Left ventricle myocardium inferior (tissue), 1 donor: ENCODE data around the gene NLRP4. TPM values are rescaled to one million over a fixed set of nuclear protein-coding genes. Genes with fewer than 3 reads are reported as not detected.

Experiments used
- DNase-seq: peaks from one replicate; pipeline ENCODE4 v3.0.0-alpha.2; 2020
- H3K27ac ChIP-seq: fragments of 200-600 bp; replicated peaks from 2 replicates; pipeline ENCODE4 v1.8.0; 2021
- H3K27me3 ChIP-seq: fragments of 200-600 bp; 2 replicates; pipeline ENCODE4 v1.8.0; 2021; ENCODE audit warnings: low read depth
- H3K36me3 ChIP-seq: fragments of 200-600 bp; 2 replicates; pipeline ENCODE4 v1.8.0; 2021
- H3K4me1 ChIP-seq: fragments of 200-600 bp; 2 replicates; pipeline ENCODE4 v1.8.0; 2021
- H3K4me3 ChIP-seq: fragments of 200-600 bp; 2 replicates; pipeline ENCODE4 v1.8.0; 2021; ENCODE audit warnings: mild to moderate bottlenecking, moderate library complexity
- H3K9me3 ChIP-seq: fragments of 200-600 bp; replicated peaks from 2 replicates; pipeline ENCODE4 v1.8.0; 2021
- intact Hi-C: fragments of 100-400 bp; cut with micrococcal nuclease; formaldehyde crosslinking; loops from one replicate; pipeline ENCODE4 v1.11.0; 2022
- total RNA-seq: library from RNA; stranded (reverse); fragmentation: NEBNext Ultra II Directional; extraction: Animal tissue kit (Norgen Biotek cat#: 25700); gene quantifications from one replicate; pipeline ENCODE4 v1.2.1, GENCODE V29; 2021
- TF ChIP-seq, protein P1 (sequence below): fragments of 200-600 bp; IDR thresholded peaks from 2 replicates; pipeline ENCODE4 v1.8.0; 2021; ENCODE audit warnings: antibody characterized with exemption, mild to moderate bottlenecking, borderline replicate concordance
- donor health status: DM: no; HTN: yes; CAD: no; lungs with severe emphysema.

The NLRP4 gene
- total RNA-seq, 1 donor from 2014 or later, result not detected

DNA sequence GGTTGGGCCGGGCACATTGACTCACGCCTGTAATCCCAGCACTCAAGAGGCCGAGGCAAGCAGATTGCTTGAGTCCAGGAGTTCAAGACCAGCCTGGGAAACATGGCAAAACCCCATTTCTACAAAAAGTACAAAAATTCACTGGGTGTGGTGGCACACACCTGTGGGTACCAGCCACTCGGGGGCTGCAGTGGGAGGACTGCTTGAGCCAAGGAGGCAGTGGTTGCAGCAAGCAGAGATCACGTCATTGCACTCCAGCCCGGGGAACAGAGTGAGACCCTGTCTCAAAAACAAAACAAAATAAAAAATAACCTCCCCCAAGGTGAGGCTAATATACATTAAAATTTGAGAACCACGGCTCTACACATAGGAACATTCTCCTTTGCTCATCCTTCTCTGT lies 70.9 kb downstream of the NLRP4 start:
- intact Hi-C loops, result no loop called here
- Histone ChIP-seq H3K36me3 (no peaks in the 10 kb centered on the region), H3K4me1 (no peaks in the 10 kb centered on the region), H3K27me3 (peaks cover 30% of the 10 kb centered on the region), H3K27ac (no peak overlapping the region), H3K9me3 (peaks cover 23% of the 10 kb centered on the region), H3K4me3 (no peak overlapping the region)
- DNase-seq, result no peak
- TF ChIP-seq, protein P1, sequence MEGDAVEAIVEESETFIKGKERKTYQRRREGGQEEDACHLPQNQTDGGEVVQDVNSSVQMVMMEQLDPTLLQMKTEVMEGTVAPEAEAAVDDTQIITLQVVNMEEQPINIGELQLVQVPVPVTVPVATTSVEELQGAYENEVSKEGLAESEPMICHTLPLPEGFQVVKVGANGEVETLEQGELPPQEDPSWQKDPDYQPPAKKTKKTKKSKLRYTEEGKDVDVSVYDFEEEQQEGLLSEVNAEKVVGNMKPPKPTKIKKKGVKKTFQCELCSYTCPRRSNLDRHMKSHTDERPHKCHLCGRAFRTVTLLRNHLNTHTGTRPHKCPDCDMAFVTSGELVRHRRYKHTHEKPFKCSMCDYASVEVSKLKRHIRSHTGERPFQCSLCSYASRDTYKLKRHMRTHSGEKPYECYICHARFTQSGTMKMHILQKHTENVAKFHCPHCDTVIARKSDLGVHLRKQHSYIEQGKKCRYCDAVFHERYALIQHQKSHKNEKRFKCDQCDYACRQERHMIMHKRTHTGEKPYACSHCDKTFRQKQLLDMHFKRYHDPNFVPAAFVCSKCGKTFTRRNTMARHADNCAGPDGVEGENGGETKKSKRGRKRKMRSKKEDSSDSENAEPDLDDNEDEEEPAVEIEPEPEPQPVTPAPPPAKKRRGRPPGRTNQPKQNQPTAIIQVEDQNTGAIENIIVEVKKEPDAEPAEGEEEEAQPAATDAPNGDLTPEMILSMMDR, result no peak

DNA sequence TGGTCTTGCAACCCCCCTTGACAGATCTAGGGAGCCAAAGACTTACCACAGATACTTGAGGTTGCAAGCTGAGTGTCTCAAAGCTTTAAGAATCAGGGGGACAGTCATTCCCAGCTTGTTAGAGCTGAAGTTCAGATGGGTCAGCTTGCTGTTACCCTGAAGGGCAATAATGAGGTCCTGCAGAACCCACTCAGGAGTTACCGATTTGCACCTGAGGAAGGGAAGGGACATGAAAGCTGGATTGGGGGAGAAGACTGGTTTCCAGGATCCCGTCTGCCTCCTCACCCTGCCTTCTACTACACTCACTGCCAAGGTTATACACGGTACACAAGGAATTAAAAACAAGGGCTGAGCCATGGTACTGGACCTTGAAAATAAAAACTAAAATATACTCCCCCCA lies 71.4 kb downstream of the NLRP4 start:
- intact Hi-C loops, result no loop called here
- Histone ChIP-seq H3K27me3 (peaks cover 35% of the 10 kb centered on the region), H3K27ac (no peak overlapping the region), H3K9me3 (peaks cover 23% of the 10 kb centered on the region), H3K4me3 (no peak overlapping the region), H3K36me3 (no peaks in the 10 kb centered on the region), H3K4me1 (no peaks in the 10 kb centered on the region)
- TF ChIP-seq, protein P1, result no peak
- no peak for DNase-seq

DNA sequence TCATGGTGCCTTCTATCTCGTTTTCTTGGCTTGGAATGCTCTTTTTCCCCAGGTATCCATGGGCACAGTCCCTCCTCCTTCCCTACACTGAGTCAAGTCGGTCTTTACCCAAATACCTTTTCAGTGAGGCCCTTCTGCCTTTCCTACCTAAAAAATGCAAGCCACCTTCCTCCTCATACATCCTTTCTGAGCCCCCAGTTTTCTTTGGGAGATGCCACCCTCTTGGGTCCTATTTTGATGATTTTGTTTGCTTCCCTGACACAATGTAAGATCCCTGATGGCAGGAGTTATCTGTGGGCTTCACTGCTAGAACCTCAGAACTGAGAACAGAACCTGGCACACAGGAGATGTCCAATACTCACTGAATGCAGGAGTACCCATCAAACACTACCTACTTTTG lies 73.5 kb downstream of the NLRP4 start:
- no peaks in the 10 kb centered on the region for H3K36me3 ChIP-seq
- H3K27me3 ChIP-seq, result peaks cover 40% of the 10 kb centered on the region
- intact Hi-C loops, result no loop called here
- no peak overlapping the region for H3K4me3 ChIP-seq
- H3K9me3 ChIP-seq, result peaks cover 25% of the 10 kb centered on the region
- no peaks in the 10 kb centered on the region for H3K4me1 ChIP-seq
- TF ChIP-seq, protein P1, result no peak
- DNase-seq, result no peak
- no peak overlapping the region for H3K27ac ChIP-seq

DNA sequence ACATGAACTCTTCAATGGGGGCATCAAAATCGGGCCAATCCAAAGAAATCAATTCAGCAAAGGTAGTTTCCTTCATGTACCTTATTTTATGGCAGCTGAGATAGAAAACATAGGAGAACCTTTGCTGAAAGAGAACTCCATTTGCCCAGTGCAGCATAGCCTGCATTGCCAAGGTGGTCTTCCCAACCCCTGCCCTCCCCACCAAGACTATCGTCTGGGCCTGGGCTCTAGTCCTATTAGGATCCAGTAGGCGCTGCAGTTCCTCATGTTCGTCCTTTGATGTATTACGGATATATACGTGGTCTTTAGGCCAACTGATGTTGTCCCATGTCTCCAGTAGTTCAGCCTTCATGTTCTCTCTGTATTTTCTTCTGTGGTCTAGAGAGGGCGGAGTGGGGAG lies 76.6 kb downstream of the NLRP4 start:
- DNase-seq, result no peak
- TF ChIP-seq, protein P1, result no peak
- Histone ChIP-seq H3K36me3 (no peaks in the 10 kb centered on the region), H3K27ac (no peak overlapping the region), H3K4me3 (no peak overlapping the region), H3K9me3 (peaks cover 55% of the 10 kb centered on the region), H3K27me3 (peaks cover 31% of the 10 kb centered on the region), H3K4me1 (no peaks in the 10 kb centered on the region)
- intact Hi-C loops, result no loop called here

DNA sequence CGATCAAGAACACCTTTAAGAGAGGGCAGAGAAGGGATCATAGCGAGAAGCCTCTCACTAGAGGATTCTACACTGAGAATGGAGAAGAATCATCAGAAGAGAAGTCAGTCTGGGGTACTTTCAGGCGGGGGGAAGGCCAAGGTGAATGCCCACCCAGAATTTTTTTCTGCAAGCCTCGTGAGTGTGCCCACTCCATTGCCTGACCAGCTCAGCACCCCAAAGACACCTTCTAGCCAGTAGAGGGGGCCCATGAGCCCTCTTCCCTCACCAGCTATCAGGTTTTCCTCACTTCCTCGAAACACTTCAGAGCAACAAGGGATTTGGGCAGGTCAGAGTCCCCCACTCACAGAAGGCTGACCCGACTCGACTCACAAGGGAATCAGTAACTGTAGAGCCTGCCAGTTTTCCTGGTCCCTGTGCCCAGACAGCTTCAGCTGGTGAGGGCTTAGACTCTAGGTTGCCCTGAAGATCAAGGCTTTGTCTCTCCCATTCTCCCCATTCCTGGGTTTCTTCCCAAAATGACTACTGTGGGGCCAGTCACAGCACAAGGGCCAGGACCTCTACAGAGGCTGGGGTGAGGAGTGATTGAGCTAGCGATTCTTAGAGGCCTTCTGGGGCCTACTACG lies 77.4 kb downstream of the NLRP4 start:
- H3K27ac ChIP-seq, result no peak overlapping the region

More for the DNA sequence above, 77.4 kb downstream of the NLRP4 start:
- H3K27me3 ChIP-seq, result peaks cover 31% of the 10 kb centered on the region
- intact Hi-C loops, result no loop called here
- H3K9me3 ChIP-seq, result peaks cover 55% of the 10 kb centered on the region
- DNase-seq, result no peak
- H3K4me1 ChIP-seq, result no peaks in the 10 kb centered on the region
- no peaks in the 10 kb centered on the region for H3K36me3 ChIP-seq
- TF ChIP-seq, protein P1, result no peak
- no peak overlapping the region for H3K4me3 ChIP-seq
